Placental pericyte (primary cell): ENCODE results near the gene DENND10. TPM values are rescaled to one million over a fixed set of nuclear protein-coding genes. Genes with fewer than 3 reads are reported as not detected.

ENCODE experiments used
- small RNA-seq: library from RNA; depleted of rRNA; stranded (forward); fragments of <200 nt; gene quantifications from one replicate; pipeline ENCODE3, GENCODE V24; 2012; ENCODE audit warnings: low replicate concordance
- total RNA-seq: library from RNA; depleted of rRNA; stranded (reverse); fragments of >200 nt; gene quantifications from 2 replicates; pipeline ENCODE4 v1.2.3, GENCODE V29; 2012

Gene DENND10
- 59.7 and 134 TPM in 2 replicates for total RNA-seq

GRCh38 chr10:119103903-119104653 is at the start of gene DENND10:
Gene DENND10, plus strand, starts transcription at chr10:119104113. Its CDS starts 30 bp downstream, at chr10:119104143.

GRCh38 chr10:119080521-119081259 is 23.2 kb upstream of the DENND10 start, which contains the start of gene EIF3A:
Gene EIF3A, minus strand, starts transcription at chr10:119080817. Its CDS starts 141 bp downstream, at chr10:119080676.

GRCh38 chr10:119165171-119166117 is 61.5 kb downstream of the DENND10 start, which contains the start of gene SFXN4:
Gene SFXN4, minus strand, starts transcription at chr10:119165714. Its CDS starts 67 bp downstream, at chr10:119165647.

GRCh38 chr10:119178372-119179119 is 74.6 kb downstream of the DENND10 start, which contains the start of gene PRDX3:
Gene PRDX3, minus strand, starts transcription at chr10:119178812. Its CDS starts 22 bp downstream, at chr10:119178790.

Small RNA genes lying within 50 kb of the gene (small RNA-seq; reads per million reads assigned to genes)
- gene AL355598.1 (not detected), gene RF00413 (0.23 reads per million), gene SNORA19 (0.26 reads per million)

Other genes with a start within 250 kb of the DENND10 start
- gene NANOS1, start 74.4 kb upstream of the DENND10 start, total RNA-seq: 0.66 and 8.4 TPM in 2 replicates
- 147 and 166 TPM in 2 replicates for gene EIF3A, start 23.3 kb upstream of the DENND10 start, total RNA-seq
- 11.6 and 17.5 TPM in 2 replicates for gene SFXN4, start 61.6 kb downstream of the DENND10 start, total RNA-seq
- gene PRDX3, start 74.7 kb downstream of the DENND10 start, total RNA-seq: 135 and 182 TPM in 2 replicates
- gene GRK5, start 103.5 kb downstream of the DENND10 start, total RNA-seq: 33.9 and 52.8 TPM in 2 replicates